Calu3 (cell line): Measurements from ENCODE around the gene COQ8B. TPM values are rescaled to one million over a fixed set of nuclear protein-coding genes. Genes with fewer than 3 reads are reported as not detected.

Experiments used
- BruUV-seq: library from RNA; stranded (reverse); fragments of 400-500 nt; replicated peaks from 2 replicates; lab custom pipeline; 2021; lab: Mats Ljungman, UMichigan
- CTCF ChIA-PET: fragments of 300-600 bp; sonication (Branson Sonifier 250); formaldehyde crosslinking; loops from one replicate; lab custom pipeline; 2022; ENCODE audit warnings: antibody characterized with exemption; lab: Charles Lee
- DNase-seq: peaks from one replicate; pipeline ENCODE4 v3.0.0; 2022
- H3K27ac Mint-ChIP-seq: one replicate; pipeline ENCODE4 v1.8.0; 2022; ENCODE audit warnings: mixed read lengths; ENCODE audit not compliant: unreplicated experiment
- H3K27me3 Mint-ChIP-seq: one replicate; pipeline ENCODE4 v1.8.0; 2022; ENCODE audit warnings: mixed read lengths; ENCODE audit not compliant: unreplicated experiment
- H3K36me3 Mint-ChIP-seq: one replicate; pipeline ENCODE4 v1.8.0; 2022; ENCODE audit warnings: mild to moderate bottlenecking, moderate library complexity, mixed read lengths; ENCODE audit not compliant: insufficient read depth, unreplicated experiment
- H3K4me1 Mint-ChIP-seq: one replicate; pipeline ENCODE4 v1.8.0; 2022; ENCODE audit warnings: mild to moderate bottlenecking, low read depth, mixed read lengths; ENCODE audit not compliant: unreplicated experiment
- H3K4me3 Mint-ChIP-seq: one replicate; pipeline ENCODE4 v1.8.0; 2022; ENCODE audit warnings: mild to moderate bottlenecking, low read depth, moderate library complexity, mixed read lengths; ENCODE audit not compliant: unreplicated experiment
- H3K9me3 Mint-ChIP-seq: one replicate; pipeline ENCODE4 v1.8.0; 2022; ENCODE audit warnings: low read depth, mixed read lengths; ENCODE audit not compliant: unreplicated experiment
- intact Hi-C: fragments of 100-400 bp; cut with micrococcal nuclease; formaldehyde crosslinking; loops from one replicate; pipeline ENCODE4 v1.10.0; 2022; ENCODE audit not compliant: unreplicated experiment
- total RNA-seq: library from RNA; stranded (reverse); gene quantifications from 2 replicates; pipeline ENCODE4 v1.2.3, GENCODE V29; 2022
- TF ChIP-seq, protein P1 (sequence below): fragments of 200-600 bp; IDR thresholded peaks from one replicate; pipeline ENCODE4 v1.8.0; 2022; ENCODE audit warnings: antibody characterized with exemption; ENCODE audit not compliant: unreplicated experiment

Gene COQ8B
- total RNA-seq, 1 experiment from 2014 or later: 55.9 TPM

DNA sequence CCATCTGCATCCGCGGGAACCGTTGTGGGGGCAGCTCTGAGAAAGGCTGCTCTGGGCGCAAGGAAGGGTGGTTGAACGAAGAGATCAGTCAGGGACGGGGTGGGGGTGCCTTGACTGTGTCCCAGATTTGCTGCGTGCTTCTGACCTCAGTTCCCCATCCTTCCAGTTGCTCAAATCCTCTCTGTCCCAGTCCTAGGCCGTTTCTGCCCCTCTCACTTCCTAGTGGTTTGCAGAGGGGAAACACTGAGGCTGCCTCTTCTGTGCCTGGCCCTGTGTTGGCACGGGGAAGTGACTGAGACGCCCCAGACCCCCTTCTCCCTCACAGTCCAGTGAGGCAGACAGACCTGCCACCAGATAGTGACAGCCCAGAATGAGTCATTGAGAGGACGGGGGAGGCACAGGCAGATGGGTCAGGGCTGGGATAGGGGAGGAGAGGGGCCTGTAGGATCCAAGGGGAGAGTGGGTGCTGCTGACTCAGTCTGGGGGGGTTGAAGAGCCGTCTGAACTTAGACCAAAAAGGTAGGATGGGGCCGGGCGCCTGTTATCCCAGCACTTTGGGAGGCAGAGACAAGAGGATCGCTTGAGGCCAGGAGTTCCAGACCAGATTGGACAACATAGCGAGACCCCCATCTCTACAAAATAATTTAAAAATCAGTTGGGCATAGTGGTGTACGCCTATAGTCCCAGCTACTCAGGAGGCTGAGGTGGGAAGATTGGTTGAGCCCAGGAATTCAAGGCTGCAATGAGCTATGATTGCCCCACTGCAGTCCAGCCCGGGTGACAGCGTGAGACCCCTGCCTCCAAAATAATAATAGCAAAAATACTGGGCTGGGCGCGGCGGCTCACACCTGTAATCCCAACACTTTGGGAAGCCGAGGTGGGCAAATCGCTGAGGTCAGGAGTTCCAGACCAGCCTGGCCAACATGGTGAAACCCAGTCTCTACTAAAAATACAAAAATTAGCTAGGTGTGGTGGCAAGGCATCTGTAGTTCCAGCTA is 52.7 kb downstream of the COQ8B start:
- Mint-ChIP-seq H3K4me1 (peaks cover 22% of the 10 kb centered on the region), H3K36me3 (peaks cover 31% of the 10 kb centered on the region), H3K4me3 (peak overlapping the region; percentile 79), H3K27me3 (no peaks in the 10 kb centered on the region), H3K27ac (peak overlapping the region; percentile 69), H3K9me3 (no peaks in the 10 kb centered on the region)
- no peak for DNase-seq
- TF ChIP-seq, protein P1, sequence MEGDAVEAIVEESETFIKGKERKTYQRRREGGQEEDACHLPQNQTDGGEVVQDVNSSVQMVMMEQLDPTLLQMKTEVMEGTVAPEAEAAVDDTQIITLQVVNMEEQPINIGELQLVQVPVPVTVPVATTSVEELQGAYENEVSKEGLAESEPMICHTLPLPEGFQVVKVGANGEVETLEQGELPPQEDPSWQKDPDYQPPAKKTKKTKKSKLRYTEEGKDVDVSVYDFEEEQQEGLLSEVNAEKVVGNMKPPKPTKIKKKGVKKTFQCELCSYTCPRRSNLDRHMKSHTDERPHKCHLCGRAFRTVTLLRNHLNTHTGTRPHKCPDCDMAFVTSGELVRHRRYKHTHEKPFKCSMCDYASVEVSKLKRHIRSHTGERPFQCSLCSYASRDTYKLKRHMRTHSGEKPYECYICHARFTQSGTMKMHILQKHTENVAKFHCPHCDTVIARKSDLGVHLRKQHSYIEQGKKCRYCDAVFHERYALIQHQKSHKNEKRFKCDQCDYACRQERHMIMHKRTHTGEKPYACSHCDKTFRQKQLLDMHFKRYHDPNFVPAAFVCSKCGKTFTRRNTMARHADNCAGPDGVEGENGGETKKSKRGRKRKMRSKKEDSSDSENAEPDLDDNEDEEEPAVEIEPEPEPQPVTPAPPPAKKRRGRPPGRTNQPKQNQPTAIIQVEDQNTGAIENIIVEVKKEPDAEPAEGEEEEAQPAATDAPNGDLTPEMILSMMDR: no peak
- no TSS peak for BruUV-seq
- CTCF ChIA-PET: interaction anchor here (0.6 to 1.3 kb wide), 9 partner anchors 30 to 578 kb away, joined by 3 to 6 read pairs (median 4); partner anchors contain the start of genes ACTMAP, RAB4B and SNRPA
- intact Hi-C loops: loop anchor here (2.0 to 10.0 kb wide), 3 partner anchors 111 to 481 kb away; partner anchors contain the start of genes MIA and RAB4B

DNA sequence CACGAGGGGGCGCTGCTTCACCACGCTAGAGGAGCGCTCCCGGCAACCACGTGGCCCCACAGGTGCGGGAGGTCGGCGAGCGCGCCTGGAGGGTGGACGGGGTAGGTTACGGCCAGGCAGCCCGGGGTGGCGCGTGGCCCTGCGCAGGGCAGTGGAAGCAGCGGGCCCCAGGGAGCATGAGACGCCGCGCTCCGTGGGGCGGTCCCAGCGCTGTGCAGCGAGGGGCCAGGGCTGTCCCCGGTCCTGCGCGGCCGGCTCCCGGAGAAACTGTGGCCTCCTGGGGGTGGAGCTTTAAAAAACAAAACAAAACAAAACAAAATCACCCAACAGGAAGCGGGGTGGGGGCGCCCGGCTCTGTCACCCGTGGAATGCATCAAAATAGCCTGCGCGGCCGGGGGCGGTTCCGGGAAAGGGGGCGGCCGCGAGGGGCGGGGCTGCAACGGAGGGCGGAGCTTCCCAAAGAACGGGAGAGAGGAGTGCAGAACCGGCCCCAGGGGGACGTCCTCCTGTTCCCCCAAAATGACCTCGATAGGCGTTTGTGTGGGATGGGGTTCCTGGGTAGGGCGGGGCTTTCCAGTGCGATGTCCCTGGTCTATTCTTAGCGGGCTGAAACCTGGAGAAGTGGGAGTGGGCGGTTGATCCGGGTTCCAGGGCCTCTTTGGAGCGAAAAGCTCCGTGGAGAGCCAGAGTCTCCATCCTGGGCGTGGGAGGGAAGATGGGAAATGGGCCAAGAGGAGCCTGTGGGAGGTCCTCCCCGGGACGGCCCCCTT is 53.6 kb downstream of the COQ8B start:
- peak; percentile 98 for DNase-seq
- TF ChIP-seq, protein P1: peak; percentile 100
- Mint-ChIP-seq H3K4me1 (peaks cover 22% of the 10 kb centered on the region), H3K9me3 (no peaks in the 10 kb centered on the region), H3K27me3 (no peaks in the 10 kb centered on the region), H3K36me3 (peaks cover 31% of the 10 kb centered on the region), H3K4me3 (peak overlapping the region; percentile 79), H3K27ac (peak overlapping the region; percentile 69)
- BruUV-seq: no TSS peak
- CTCF ChIA-PET: interaction anchor here (0.6 to 1.3 kb wide), 10 partner anchors 31 to 579 kb away, joined by 3 to 6 read pairs (median 4); partner anchors contain the start of genes ACTMAP, RAB4B and SNRPA
- intact Hi-C loops: loop anchor here (2.0 to 10.0 kb wide), 3 partner anchors 112 to 482 kb away; partner anchors contain the start of genes MIA and RAB4B

DNA sequence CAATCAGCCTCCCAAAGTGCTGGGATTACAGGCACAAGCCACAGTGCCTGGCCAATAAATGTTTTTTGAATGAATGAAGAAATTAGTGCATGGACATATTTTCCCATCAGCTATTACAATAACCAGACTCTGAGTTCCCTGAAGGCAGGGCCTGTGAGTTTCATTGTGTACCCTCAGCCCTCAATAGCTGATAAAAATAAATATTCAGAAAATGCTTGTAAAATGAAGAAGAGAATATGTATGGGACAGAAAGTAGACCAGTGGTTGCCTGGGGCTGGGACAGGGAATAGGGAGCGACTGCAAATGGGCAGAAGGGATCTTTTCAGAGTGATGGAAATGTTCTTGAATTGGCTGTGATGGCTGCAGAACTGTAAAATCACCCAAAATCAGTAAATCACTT is 55.1 kb downstream of the COQ8B start:
- no peaks in the 10 kb centered on the region for H3K9me3 Mint-ChIP-seq
- BruUV-seq: no TSS peak
- H3K4me3 Mint-ChIP-seq: no peak overlapping the region

More for the DNA sequence above, 55.1 kb downstream of the COQ8B start:
- Mint-ChIP-seq H3K36me3 (peaks cover 26% of the 10 kb centered on the region), H3K27me3 (no peaks in the 10 kb centered on the region), H3K4me1 (peaks cover 17% of the 10 kb centered on the region), H3K27ac (no peak overlapping the region)
- CTCF ChIA-PET: interaction anchor here (0.6 to 1.1 kb wide), 4 partner anchors 40 to 484 kb away, joined by 3 to 8 read pairs (median 6); no protein-coding TSS in a partner anchor
- TF ChIP-seq, protein P1: no peak
- DNase-seq: no peak
- intact Hi-C loops: loop anchor here (2.0 to 10.0 kb wide), 3 partner anchors 113 to 483 kb away; partner anchors contain the start of genes MIA and RAB4B
